Testis (tissue), 3 donors: ENCODE results near the gene RASGRF1. TPM values are rescaled to one million over a fixed set of nuclear protein-coding genes. Genes with fewer than 3 reads are reported as not detected.

ENCODE experiments used
- DNase-seq: peaks from one replicate; pipeline ENCODE4 v3.0.0-alpha.2; 2019
- H3K27ac ChIP-seq, 2 donors: fragments of 200-600 bp; sonication (generic); one replicate each; pipeline ENCODE4 v1.5.1; 2019
- H3K27me3 ChIP-seq: fragments of 200-600 bp; sonication (generic); one replicate; pipeline ENCODE4 v1.5.1; 2019
- H3K36me3 ChIP-seq: fragments of 200-600 bp; sonication (generic); one replicate; pipeline ENCODE4 v1.5.1; 2017; ENCODE audit warnings: low read depth; ENCODE audit errors: missing control alignments
- H3K4me1 ChIP-seq: fragments of 200-600 bp; sonication (generic); one replicate; pipeline ENCODE4 v1.5.1; 2019
- H3K4me3 ChIP-seq, 2 donors: fragments of 200-600 bp; sonication (generic); one replicate each; pipeline ENCODE4 v1.5.1; 2017 to 2019
- H3K9me3 ChIP-seq: fragments of 200-600 bp; sonication (generic); one replicate; pipeline ENCODE4 v1.5.1; 2017
- CTCF ChIP-seq, 3 experiments: fragments of 450-650 bp in 2 of 3; fragments of 200-600 bp in 1 of 3; sonication (generic) in 1 of 3; IDR thresholded peaks; one replicate each; pipeline ENCODE4 v1.5.1; 2016 to 2019; ENCODE audit warnings: antibody characterized with exemption in 3 of 3, mild to moderate bottlenecking in 2 of 3, moderate library complexity in 1 of 3
- POLR2A ChIP-seq: fragments of 450-650 bp; IDR thresholded peaks from one replicate; pipeline ENCODE4 v1.6.1; 2017; ENCODE audit warnings: antibody characterized with exemption, mild to moderate bottlenecking, moderate library complexity
- WGBS, 2 donors: methylation state at CpG; one replicate each; pipeline ENCODE4 v1.1.5; 2018; 5-methylcytosine and 5-hydroxymethylcytosine counted together
- intact Hi-C: fragments of 100-400 bp; cut with DNase I; formaldehyde crosslinking; loops from one replicate; pipeline ENCODE4 v1.15.1; 2023; ENCODE audit warnings: low total_unique reads
- polyA plus RNA-seq: library from polyadenylated mRNA; stranded (reverse); fragments of 350-450 nt; fragmentation: Illumina TruSeq; extraction: RNeasy Lipid Tissue Mini Kit (QIAGEN cat#74804); gene quantifications from one replicate; pipeline ENCODE4 v1.2.3, GENCODE V29; 2014; ENCODE audit warnings: low read depth, low replicate concordance; ENCODE audit not compliant: insufficient read depth
- total RNA-seq, 2 donors: library from RNA; depleted of rRNA; stranded (reverse); fragments of >200 nt; gene quantifications; one replicate each; pipeline ENCODE4 v1.2.3, GENCODE V29; 2016

The RASGRF1 gene
- total and polyA plus RNA-seq, 3 donors from 2014 or later = 2.6 to 3.3 (median 3.1) TPM

GRCh38 chr15:78993257-78993930 is 97.2 kb downstream of the RASGRF1 start:
- TF ChIP-seq CTCF (IDR thresholded peaks at IDR 0.05) (no peak), POLR2A (no peak)
- Histone ChIP-seq H3K4me3 (no peak overlapping the region), H3K9me3 (no peaks in the 10 kb centered on the region), H3K4me1 (peaks cover 3% of the 10 kb centered on the region), H3K36me3 (no peaks in the 10 kb centered on the region), H3K27me3 (no peaks in the 10 kb centered on the region), H3K27ac (no peak overlapping the region)
- DNase-seq = no peak
- intact Hi-C loops = no loop called here
- 86 to 99% methylated on average over 2 to 4 of the region's 4 CpGs for WGBS, 2 donors

GRCh38 chr15:78992416-78993256 is 97.9 kb downstream of the RASGRF1 start:
- H3K9me3 ChIP-seq = no peaks in the 10 kb centered on the region
- no peaks in the 10 kb centered on the region for H3K27me3 ChIP-seq
- no peak overlapping the region for H3K4me3 ChIP-seq
- H3K4me1 ChIP-seq = peaks cover 3% of the 10 kb centered on the region
- WGBS, 2 donors = 84 to 94% methylated on average over 9 to 17 of the region's 17 CpGs
- TF ChIP-seq POLR2A (no peak), CTCF (IDR thresholded peaks at IDR 0.05) (no peak)
- H3K27ac ChIP-seq = no peak overlapping the region
- intact Hi-C loops = no loop called here
- DNase-seq = peak; percentile 45
- no peaks in the 10 kb centered on the region for H3K36me3 ChIP-seq

- TF ChIP-seq POLR2A (no peak), CTCF (IDR thresholded peaks at IDR 0.05) (no peak)
- no peak overlapping the region for H3K27ac ChIP-seq
- no peaks in the 10 kb centered on the region for H3K36me3 ChIP-seq
- 85 to 92% methylated on average over 6 to 15 of the region's 15 CpGs for WGBS, 2 donors
- no peaks in the 10 kb centered on the region for H3K27me3 ChIP-seq
- H3K4me1 ChIP-seq = peaks cover 3% of the 10 kb centered on the region
- no peaks in the 10 kb centered on the region for H3K9me3 ChIP-seq
- intact Hi-C loops = no loop called here
- no peak for DNase-seq
- no peak overlapping the region for H3K4me3 ChIP-seq
Measured at GRCh38 chr15:78991879-78992278, 98.7 kb downstream of the RASGRF1 start.

- no peaks in the 10 kb centered on the region for H3K27me3 ChIP-seq
- no peaks in the 10 kb centered on the region for H3K36me3 ChIP-seq
- DNase-seq = peak; percentile 50
- WGBS, 2 donors = 76 to 93% methylated on average over 3 to 10 of the region's 10 CpGs
- intact Hi-C loops = no loop called here
- no peak overlapping the region for H3K4me3 ChIP-seq
- no peaks in the 10 kb centered on the region for H3K9me3 ChIP-seq
- H3K4me1 ChIP-seq = peaks cover 3% of the 10 kb centered on the region
- TF ChIP-seq POLR2A (no peak), CTCF (IDR thresholded peaks at IDR 0.05) (no peak)
- H3K27ac ChIP-seq = no peak overlapping the region
Measured at GRCh38 chr15:78991476-78991875, 99.1 kb downstream of the RASGRF1 start.
